HCT116 (cell line): ENCODE measurements around the gene SPSB3. TPM values are rescaled to one million over a fixed set of nuclear protein-coding genes. Genes with fewer than 3 reads are reported as not detected.

Experiments used
- ATAC-seq: fragments of 200-7000 bp; cut with Tn5 transposase; 2 replicates; pipeline ENCODE4 v1.9.1; 2020; ENCODE audit warnings: mild to moderate bottlenecking, moderate library complexity
- BruUV-seq: library from RNA; stranded (reverse); fragments of 400-500 nt; replicated peaks from 2 replicates; lab custom pipeline; 2021; lab: Mats Ljungman, UMichigan
- CTCF ChIA-PET: fragments of 300-600 bp; sonication (Branson Sonifier 250); formaldehyde crosslinking; loops from one replicate; lab custom pipeline; 2021; ENCODE audit warnings: antibody characterized with exemption; lab: Charles Lee
- POLR2A ChIA-PET: fragments of 300-600, 350-600 bp; sonication (Branson Sonifier 250); formaldehyde crosslinking; loops from one replicate; lab custom pipeline; 2021; ENCODE audit warnings: antibody characterized with exemption; lab: Charles Lee
- RAD21 ChIA-PET, 2 experiments: fragments of 300-600 bp; sonication (Branson Sonifier 250); formaldehyde crosslinking; loops; one replicate each; lab custom pipeline; 2023; ENCODE audit warnings: low total read pairs in 2 of 2; ENCODE audit not compliant: uncharacterized antibody in 2 of 2, unreplicated experiment in 2 of 2, low non-redundant PET in 1 of 2; lab: Charles Lee
- DNase-seq: peaks from one replicate; pipeline ENCODE4 v3.0.0-alpha.2; 2010; ENCODE audit warnings: low read depth, low spot score
- H2AFZ ChIP-seq: fragments of 200-600 bp; shearing (Covaris generic), sonication (generic); 2 replicates; pipeline ENCODE4 v1.6.1; 2017; ENCODE audit warnings: low read depth, mixed run types, mixed read lengths, antibody characterized with exemption, low read length; ENCODE audit not compliant: poor library complexity, severe bottlenecking
- H3K27ac ChIP-seq: 2 replicates; pipeline ENCODE4 v1.5.1; 2012; ENCODE audit warnings: low read depth, low read length
- H3K27me3 ChIP-seq: fragments of 200-600 bp; sonication (generic); 2 replicates; pipeline ENCODE4 v1.6.1; 2016; ENCODE audit warnings: mixed run types, low read length, mixed read lengths; ENCODE audit not compliant: insufficient read depth
- H3K36me3 ChIP-seq, 2 experiments: fragments of 200-500 bp in 1 of 2; fragments of 200-600 bp in 1 of 2; sonication (Bioruptor generic) in 1 of 2; sonication (generic) in 1 of 2; 2 replicates each; pipeline versions ENCODE4 v1.5.1 to v1.6.1; 2014 to 2016; ENCODE audit warnings: low read length in 2 of 2, inconsistent platforms in 1 of 2, mixed read lengths in 1 of 2, mixed run types in 1 of 2; ENCODE audit not compliant: insufficient read depth in 2 of 2, control insufficient read depth in 1 of 2
- H3K4me1 ChIP-seq, 2 experiments: fragments of 200-600 bp in 1 of 2; sonication (generic) in 1 of 2; 2 replicates each; pipeline versions ENCODE4 v1.5.1 to v1.6.1; 2012 to 2017; ENCODE audit warnings: low read length in 2 of 2, inconsistent platforms in 1 of 2, mild to moderate bottlenecking in 1 of 2, mixed read lengths in 1 of 2, mixed run types in 1 of 2, moderate library complexity in 1 of 2; ENCODE audit not compliant: insufficient read depth in 2 of 2, control insufficient read depth in 1 of 2
- H3K4me2 ChIP-seq: fragments of 200-600 bp; sonication (generic); 2 replicates; pipeline ENCODE4 v1.6.1; 2017; ENCODE audit warnings: mixed run types, low read length, mixed read lengths
- H3K4me3 ChIP-seq, 2 experiments: fragments of 200-600 bp in 1 of 2; sonication (generic) in 1 of 2; replicated peaks in 1 of 2; 2 replicates each; pipeline ENCODE4 v1.5.1; 2011 to 2016; ENCODE audit warnings: low read length in 2 of 2, control low read depth in 1 of 2, low read depth in 1 of 2, mild to moderate bottlenecking in 1 of 2, mixed read lengths in 1 of 2, mixed run types in 1 of 2
- H3K79me2 ChIP-seq: fragments of 200-600 bp; sonication (generic); 2 replicates; pipeline ENCODE4 v1.6.1; 2017; ENCODE audit warnings: mild to moderate bottlenecking, mixed run types, low read length, moderate library complexity, mixed read lengths; ENCODE audit not compliant: insufficient read depth
- H3K9ac ChIP-seq: fragments of 200-600 bp; sonication (generic); 2 replicates; pipeline ENCODE4 v1.6.1; 2016; ENCODE audit warnings: low read length, mixed read lengths
- H3K9me2 ChIP-seq: fragments of 200-600 bp; sonication (generic), shearing (Covaris generic); 2 replicates; pipeline ENCODE4 v1.6.1; 2017; ENCODE audit warnings: mixed run types, mild to moderate bottlenecking, moderate library complexity; ENCODE audit not compliant: insufficient read depth
- H3K9me3 ChIP-seq, 2 experiments: fragments of 200-500 bp in 1 of 2; fragments of 200-600 bp in 1 of 2; sonication (Bioruptor generic) in 1 of 2; sonication (generic) in 1 of 2; 2 replicates each; pipeline ENCODE4 v1.6.1; 2014 to 2017; ENCODE audit warnings: low read length in 2 of 2, mixed read lengths in 2 of 2, inconsistent platforms in 1 of 2, low read depth in 1 of 2, mild to moderate bottlenecking in 1 of 2, mixed run types in 1 of 2, moderate library complexity in 1 of 2; ENCODE audit not compliant: control insufficient read depth in 1 of 2, insufficient read depth in 1 of 2
- H4K20me1 ChIP-seq: fragments of 200-600 bp; sonication (generic), shearing (Covaris generic); 2 replicates; pipeline ENCODE4 v1.6.1; 2017; ENCODE audit warnings: mixed run types, mild to moderate bottlenecking, moderate library complexity; ENCODE audit not compliant: insufficient read depth
- CBX3 ChIP-seq: IDR thresholded peaks from 2 replicates; pipeline ENCODE4 v1.6.1; 2012; ENCODE audit warnings: low read depth
- CEBPB ChIP-seq: IDR thresholded peaks from 2 replicates; pipeline ENCODE4 v1.6.1; 2012; ENCODE audit warnings: low read depth
- CTCF ChIP-seq, 3 experiments: fragments of 200-600 bp in 1 of 3; sonication (generic) in 1 of 3; IDR thresholded peaks in 2 of 3; conservative IDR thresholded peaks in 1 of 3; 2 replicates each; pipeline ENCODE4 v1.5.1; 2012 to 2017; ENCODE audit warnings: low read depth in 2 of 3, low read length in 2 of 3, antibody characterized with exemption in 1 of 3, borderline replicate concordance in 1 of 3, control low read depth in 1 of 3, mild to moderate bottlenecking in 1 of 3, mixed read lengths in 1 of 3, mixed run types in 1 of 3, moderate library complexity in 1 of 3; ENCODE audit not compliant: insufficient read depth in 1 of 3
- EGR1 ChIP-seq: IDR thresholded peaks from 2 replicates; pipeline ENCODE4 v1.6.1; 2012; ENCODE audit warnings: low read depth
- EZH2 ChIP-seq: fragments of 200-600 bp; sonication (generic); IDR thresholded peaks from 2 replicates; pipeline ENCODE4 v1.6.1; 2017; ENCODE audit warnings: antibody characterized with exemption, mixed run types
- EZH2phosphoT487 ChIP-seq: fragments of 200-600 bp; IDR thresholded peaks from 2 replicates; pipeline ENCODE4 v1.6.1; 2018; ENCODE audit warnings: antibody characterized with exemption, borderline replicate concordance
- FOSL1 ChIP-seq: IDR thresholded peaks from 2 replicates; pipeline ENCODE4 v1.6.1; 2012; ENCODE audit warnings: low read depth
- JUND ChIP-seq: IDR thresholded peaks from 2 replicates; pipeline ENCODE4 v1.6.1; 2012
- MAX ChIP-seq: IDR thresholded peaks from 2 replicates; pipeline ENCODE4 v1.6.1; 2012
- POLR2A ChIP-seq: IDR thresholded peaks from 2 replicates; pipeline ENCODE4 v1.7.0; 2011; ENCODE audit warnings: borderline replicate concordance; ENCODE audit not compliant: insufficient read depth, insufficient read length; ENCODE audit errors: extremely low read depth
- POLR2AphosphoS5 ChIP-seq: IDR thresholded peaks from 2 replicates; pipeline ENCODE4 v1.6.1; 2011; ENCODE audit warnings: mild to moderate bottlenecking, low read depth, low read length, moderate library complexity
- RAD21 ChIP-seq: IDR thresholded peaks from 2 replicates; pipeline ENCODE4 v1.6.1; 2012; ENCODE audit warnings: low read depth, mild to moderate bottlenecking
- TCF7L2 ChIP-seq: IDR thresholded peaks from 2 replicates; pipeline ENCODE4 v1.7.0; 2011; ENCODE audit warnings: borderline replicate concordance, inconsistent platforms; ENCODE audit not compliant: insufficient read depth, insufficient read length; ENCODE audit errors: extremely low read depth
- YY1 ChIP-seq: IDR thresholded peaks from 2 replicates; pipeline ENCODE4 v1.6.1; 2011; ENCODE audit warnings: low read length, low read depth, moderate library complexity, mild to moderate bottlenecking; ENCODE audit not compliant: insufficient replicate concordance; ENCODE audit errors: extremely low read depth
- ZFX ChIP-seq: fragments of 450-650 bp; IDR thresholded peaks from 2 replicates; pipeline ENCODE4 v1.6.1; 2017
- ZNF274 ChIP-seq: fragments of 200-500 bp; sonication (Bioruptor generic); IDR thresholded peaks from 2 replicates; pipeline ENCODE4 v1.6.1; 2014; ENCODE audit warnings: mild to moderate bottlenecking, low read depth, low read length, inconsistent platforms
- intact Hi-C: fragments of 100-400 bp; cut with micrococcal nuclease; formaldehyde crosslinking; loops from 2 replicates; pipeline ENCODE4 v1.10.0; 2022
- total RNA-seq: library from RNA; stranded (reverse); gene quantifications from one replicate; pipeline ENCODE4 v1.2.1, GENCODE V29; 2021; ENCODE audit not compliant: unreplicated experiment
- TF ChIP-seq, protein P1 (sequence below): IDR thresholded peaks from 2 replicates; pipeline ENCODE4 v1.6.1; 2011; ENCODE audit warnings: mild to moderate bottlenecking, low read length, moderate library complexity; ENCODE audit not compliant: insufficient replicate concordance; ENCODE audit errors: extremely low read depth
- TF ChIP-seq, protein P2 (sequence below): IDR thresholded peaks from 2 replicates; pipeline ENCODE4 v1.6.1; 2012

Gene SPSB3
- total RNA-seq, 1 experiment from 2014 or later, result 31.6 TPM

- POLR2A ChIA-PET, result no interaction called here
- H3K4me1 ChIP-seq, result peaks cover 6 to 10% of the 10 kb centered on the region in 2 experiments; a peak in 3 of 4 replicates
- H3K27ac ChIP-seq, result no peak overlapping the region
- intact Hi-C loops, result no loop called here
- no peak overlapping the region for H3K4me3 ChIP-seq
- no peaks in the 10 kb centered on the region for H4K20me1 ChIP-seq
- H3K79me2 ChIP-seq, result no peaks in the 10 kb centered on the region
- H3K27me3 ChIP-seq, result no peaks in the 10 kb centered on the region
- ATAC-seq, result no peak
- no peak overlapping the region for H3K9ac ChIP-seq
- no peaks in the 10 kb centered on the region for H3K36me3 ChIP-seq
- CTCF ChIA-PET, result no interaction called here
- H3K9me3 ChIP-seq, result no peaks in the 10 kb centered on the region
- no TSS peak for BruUV-seq
- H2AFZ ChIP-seq, result no peak overlapping the region
- TF ChIP-seq ZNF274 (no peak), CTCF (IDR thresholded peaks at IDR 0.05 in 2 of 3, conservative IDR thresholded peaks at IDR 0.05 in 1 of 3; ENCODE audit: borderline replicate concordance in 1 of 3, insufficient read depth in 1 of 3, low read depth in 2 of 3, low read length in 2 of 3) (no peak), RAD21 (no peak), POLR2A (no peak), JUND (no peak), POLR2AphosphoS5 (no peak), CBX3 (no peak), EZH2phosphoT487 (no peak), YY1 (no peak), FOSL1 (no peak), ZFX (no peak), TCF7L2 (no peak), EGR1 (no peak), MAX (no peak), EZH2 (no peak), CEBPB (no peak)
- TF ChIP-seq, protein P1, sequence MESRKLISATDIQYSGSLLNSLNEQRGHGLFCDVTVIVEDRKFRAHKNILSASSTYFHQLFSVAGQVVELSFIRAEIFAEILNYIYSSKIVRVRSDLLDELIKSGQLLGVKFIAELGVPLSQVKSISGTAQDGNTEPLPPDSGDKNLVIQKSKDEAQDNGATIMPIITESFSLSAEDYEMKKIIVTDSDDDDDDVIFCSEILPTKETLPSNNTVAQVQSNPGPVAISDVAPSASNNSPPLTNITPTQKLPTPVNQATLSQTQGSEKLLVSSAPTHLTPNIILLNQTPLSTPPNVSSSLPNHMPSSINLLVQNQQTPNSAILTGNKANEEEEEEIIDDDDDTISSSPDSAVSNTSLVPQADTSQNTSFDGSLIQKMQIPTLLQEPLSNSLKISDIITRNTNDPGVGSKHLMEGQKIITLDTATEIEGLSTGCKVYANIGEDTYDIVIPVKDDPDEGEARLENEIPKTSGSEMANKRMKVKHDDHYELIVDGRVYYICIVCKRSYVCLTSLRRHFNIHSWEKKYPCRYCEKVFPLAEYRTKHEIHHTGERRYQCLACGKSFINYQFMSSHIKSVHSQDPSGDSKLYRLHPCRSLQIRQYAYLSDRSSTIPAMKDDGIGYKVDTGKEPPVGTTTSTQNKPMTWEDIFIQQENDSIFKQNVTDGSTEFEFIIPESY, result no peak
- TF ChIP-seq, protein P2, sequence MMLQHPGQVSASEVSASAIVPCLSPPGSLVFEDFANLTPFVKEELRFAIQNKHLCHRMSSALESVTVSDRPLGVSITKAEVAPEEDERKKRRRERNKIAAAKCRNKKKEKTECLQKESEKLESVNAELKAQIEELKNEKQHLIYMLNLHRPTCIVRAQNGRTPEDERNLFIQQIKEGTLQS, result no peak
- RAD21 ChIA-PET, result no interaction called here
- H3K4me2 ChIP-seq, result no peak overlapping the region
- H3K9me2 ChIP-seq, result no peaks in the 10 kb centered on the region
- DNase-seq, result no peak
Measured at GRCh38 chr16:1808691-1809090, 26.3 kb upstream of the SPSB3 start.
